Activated CD4-positive, alpha-beta T cell treated with anti-CD3 and anti-CD28 coated beads, Interleukin-2, amount 10 ng/mL, durations not matched to agents 24 days and 14 days (primary cell): ENCODE measurements around the gene EIF4B. TPM values are rescaled to one million over a fixed set of nuclear protein-coding genes. Genes with fewer than 3 reads are reported as not detected.
"Not testable (repeated sequence)": the region's sequence is repeated elsewhere in the genome, so short reads cannot be mapped to it uniquely, and the experiment has no call there.

ENCODE experiments used
- DNase-seq: peaks from one replicate; pipeline ENCODE4 v3.0.0; 2022
- H3K27ac Mint-ChIP-seq: one replicate; pipeline ENCODE4 v1.8.0; 2022; ENCODE audit warnings: mild to moderate bottlenecking, mixed read lengths
- H3K27me3 Mint-ChIP-seq: one replicate; pipeline ENCODE4 v1.8.0; 2022; ENCODE audit warnings: mixed read lengths
- H3K36me3 Mint-ChIP-seq: one replicate; pipeline ENCODE4 v1.8.0; 2022; ENCODE audit warnings: low read depth, mild to moderate bottlenecking, mixed read lengths
- H3K4me1 Mint-ChIP-seq: one replicate; pipeline ENCODE4 v1.8.0; 2021; ENCODE audit warnings: mixed read lengths
- H3K4me3 Mint-ChIP-seq: one replicate; pipeline ENCODE4 v1.8.0; 2022; ENCODE audit warnings: mild to moderate bottlenecking, moderate library complexity, mixed read lengths
- H3K9me3 Mint-ChIP-seq: one replicate; pipeline ENCODE4 v1.8.0; 2021; ENCODE audit warnings: mixed read lengths
- intact Hi-C: fragments of 100-400 bp; cut with micrococcal nuclease; formaldehyde crosslinking; loops from one replicate; pipeline ENCODE4 v1.15.1; 2023
- total RNA-seq: library from RNA; stranded (reverse); gene quantifications from 2 replicates; pipeline ENCODE4 v1.2.3, GENCODE V29; 2022

Gene EIF4B
- total RNA-seq, 1 donor from 2014 or later: 500 TPM

DNA sequence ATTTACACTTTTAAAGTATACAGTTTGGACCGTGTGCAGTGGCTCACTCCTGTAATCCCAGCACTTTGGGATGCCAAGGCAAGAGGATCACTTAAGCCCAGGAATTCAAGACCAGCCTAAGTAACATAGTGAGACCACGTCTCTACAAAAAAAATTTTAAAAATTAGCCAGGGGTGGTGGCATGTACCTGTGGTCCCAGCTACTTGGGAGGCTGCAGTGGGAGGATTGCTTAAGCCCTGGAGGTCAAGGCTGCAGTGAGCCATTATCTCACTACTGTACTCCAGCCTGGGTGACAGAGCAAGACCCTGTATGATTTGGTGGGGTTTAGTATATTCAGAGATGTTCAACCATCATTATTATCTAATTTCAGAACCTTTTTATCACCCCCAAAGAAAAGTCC lies 4.7 kb downstream of the EIF4B start:
- no peak for DNase-seq
- no peak overlapping the region for H3K4me3 Mint-ChIP-seq
- no peak overlapping the region for H3K27ac Mint-ChIP-seq
- intact Hi-C loops: no loop called here
- peaks cover 2% of the 10 kb centered on the region for H3K27me3 Mint-ChIP-seq
- peaks cover 39% of the 10 kb centered on the region for H3K4me1 Mint-ChIP-seq
- peaks cover 53% of the 10 kb centered on the region for H3K36me3 Mint-ChIP-seq
- H3K9me3 Mint-ChIP-seq: no peaks in the 10 kb centered on the region

DNA sequence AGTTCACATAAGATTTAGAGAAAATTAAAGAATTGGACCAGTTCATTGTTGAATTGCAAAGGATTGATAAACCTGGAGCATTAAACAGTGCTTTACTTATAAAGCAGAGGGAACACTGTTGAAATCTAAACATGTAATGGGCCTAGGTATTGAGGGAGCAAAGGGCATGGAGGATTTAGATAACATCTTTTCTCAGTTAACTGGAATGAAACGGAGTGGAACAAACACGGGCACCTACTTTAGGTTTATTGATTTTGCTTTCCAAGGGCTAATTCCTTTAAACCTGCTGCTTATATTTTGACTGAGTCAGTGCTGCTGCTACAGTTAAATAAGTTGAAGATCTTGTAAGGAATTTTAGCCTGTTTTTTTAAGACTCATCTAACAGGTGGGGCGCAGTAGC lies 5.6 kb downstream of the EIF4B start:
- H3K4me1 Mint-ChIP-seq: peaks cover 39% of the 10 kb centered on the region
- peaks cover 52% of the 10 kb centered on the region for H3K36me3 Mint-ChIP-seq
- no peak overlapping the region for H3K4me3 Mint-ChIP-seq
- peak overlapping the region; percentile 14 for H3K27ac Mint-ChIP-seq
- DNase-seq: no peak
- H3K9me3 Mint-ChIP-seq: no peaks in the 10 kb centered on the region
- intact Hi-C loops: no loop called here
- H3K27me3 Mint-ChIP-seq: no peaks in the 10 kb centered on the region

DNA sequence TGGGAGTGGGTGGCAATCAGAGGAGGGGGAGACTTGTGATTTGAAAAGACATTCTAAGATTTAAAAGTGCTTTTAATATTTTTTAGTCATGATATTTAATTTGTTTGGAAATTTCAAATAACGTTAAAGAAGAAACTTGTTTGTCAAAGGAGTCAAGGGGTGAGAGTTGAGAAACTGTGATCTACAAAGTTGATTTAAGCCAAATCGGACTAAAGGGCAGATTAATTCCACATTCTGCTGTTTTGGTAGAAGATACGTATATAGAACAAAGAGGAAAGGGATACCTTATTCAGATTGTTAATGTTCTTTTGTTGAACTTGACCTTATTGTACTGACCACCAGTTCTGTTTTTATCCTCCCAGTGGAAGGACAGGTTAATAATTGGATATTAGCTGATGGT lies 6.7 kb downstream of the EIF4B start:
- DNase-seq: no peak
- Mint-ChIP-seq H3K9me3 (no peaks in the 10 kb centered on the region), H3K27ac (no peak overlapping the region), H3K4me3 (no peak overlapping the region), H3K36me3 (peaks cover 55% of the 10 kb centered on the region), H3K27me3 (no peaks in the 10 kb centered on the region), H3K4me1 (peaks cover 32% of the 10 kb centered on the region)
- intact Hi-C loops: no loop called here

DNA sequence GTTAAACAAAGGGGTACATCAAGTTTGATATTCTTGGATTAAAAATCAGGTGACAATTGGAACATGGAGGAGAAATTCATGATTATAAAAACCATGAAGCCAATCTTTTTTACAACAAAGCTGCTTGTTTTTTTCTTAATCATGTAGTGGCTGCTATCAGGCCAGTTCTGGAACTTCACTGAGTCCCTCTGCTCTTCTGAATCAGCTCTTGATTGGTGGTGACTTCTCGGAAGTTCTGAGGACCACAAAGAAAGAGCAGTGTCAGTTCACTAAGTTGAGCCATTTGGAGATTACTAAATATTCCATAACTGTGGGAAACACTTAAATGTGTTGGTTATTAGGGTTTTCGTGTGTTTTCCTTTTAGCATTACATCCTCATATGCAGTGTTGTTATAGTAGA lies 8.5 kb downstream of the EIF4B start:
- Mint-ChIP-seq H3K4me3 (no peak overlapping the region), H3K27ac (peak overlapping the region; percentile 41), H3K36me3 (peaks cover 58% of the 10 kb centered on the region), H3K4me1 (peaks cover 26% of the 10 kb centered on the region), H3K9me3 (no peaks in the 10 kb centered on the region), H3K27me3 (no peaks in the 10 kb centered on the region)
- DNase-seq: no peak
- intact Hi-C loops: no loop called here

DNA sequence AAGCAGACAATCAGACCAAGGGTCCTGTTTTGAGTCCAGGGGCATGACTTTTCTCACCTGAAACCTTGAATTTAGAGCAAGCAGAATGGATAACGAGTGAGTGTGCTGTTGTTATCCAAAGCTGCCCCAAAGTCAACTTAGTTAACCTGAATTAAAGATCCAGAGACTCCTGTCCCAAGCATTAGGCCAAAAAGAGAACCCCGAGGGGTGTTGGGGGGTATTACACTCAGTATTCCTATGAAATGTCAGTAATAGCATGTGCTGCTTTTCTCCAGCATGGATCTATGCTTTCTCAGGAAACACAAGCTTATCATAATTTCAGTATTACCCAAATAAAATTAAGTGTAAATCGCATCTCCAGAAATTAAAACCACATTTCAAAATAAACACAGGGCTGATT lies 19.0 kb downstream of the EIF4B start:
- Mint-ChIP-seq H3K4me1 (peaks cover 8% of the 10 kb centered on the region), H3K4me3 (no peak overlapping the region), H3K27ac (peak overlapping the region; percentile 37), H3K9me3 (no peaks in the 10 kb centered on the region), H3K27me3 (no peaks in the 10 kb centered on the region), H3K36me3 (peaks cover 69% of the 10 kb centered on the region)
- no peak for DNase-seq
- intact Hi-C loops: no loop called here

DNA sequence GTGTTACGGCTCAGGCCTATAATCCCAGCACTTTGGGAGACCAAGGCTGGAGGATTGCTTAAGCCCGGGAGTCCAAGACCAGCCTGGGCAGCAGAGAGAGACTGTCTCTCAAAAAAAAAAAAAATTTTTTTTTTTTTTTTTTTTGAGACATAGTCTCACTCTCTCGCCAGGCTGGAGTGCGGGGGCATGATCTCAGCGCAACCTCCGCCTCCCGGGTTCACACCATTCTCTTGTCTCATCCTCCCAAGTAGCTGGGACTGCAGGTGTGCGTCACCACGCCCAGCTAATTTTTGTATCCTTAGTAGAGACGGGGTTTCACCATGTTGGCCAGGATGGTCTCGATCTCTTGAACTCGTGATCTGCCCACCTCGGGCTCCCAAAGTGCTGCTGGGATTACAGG lies 20.8 kb downstream of the EIF4B start:
- intact Hi-C loops, H3K9me3 Mint-ChIP-seq, H3K27me3 Mint-ChIP-seq, DNase-seq, H3K4me1 Mint-ChIP-seq, H3K27ac Mint-ChIP-seq, H3K4me3 Mint-ChIP-seq: not testable (repeated sequence)
- peaks cover 64% of the 10 kb centered on the region for H3K36me3 Mint-ChIP-seq

DNA sequence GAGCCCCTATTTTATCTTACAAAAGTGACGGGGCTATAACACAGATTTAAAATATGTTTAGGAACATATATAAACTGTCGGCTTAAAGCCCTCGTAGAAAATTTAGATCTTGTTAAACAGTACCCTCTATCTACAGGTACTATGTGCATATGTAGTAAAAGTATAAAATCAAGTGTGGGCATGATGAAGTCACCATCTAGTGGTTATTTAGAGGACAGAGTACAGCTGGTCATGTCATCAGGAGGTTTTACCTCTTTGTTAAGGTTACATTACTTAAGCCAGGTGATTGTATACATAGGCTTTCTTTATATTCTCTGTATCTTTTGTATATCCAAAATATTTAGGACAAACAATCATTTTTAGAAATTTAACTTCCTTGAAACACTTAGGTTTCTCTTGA lies 25.4 kb downstream of the EIF4B start:
- DNase-seq: no peak
- Mint-ChIP-seq H3K4me3 (no peak overlapping the region), H3K27ac (no peak overlapping the region), H3K9me3 (no peaks in the 10 kb centered on the region), H3K4me1 (peaks cover 13% of the 10 kb centered on the region), H3K27me3 (no peaks in the 10 kb centered on the region), H3K36me3 (peaks cover 67% of the 10 kb centered on the region)
- intact Hi-C loops: no loop called here

DNA sequence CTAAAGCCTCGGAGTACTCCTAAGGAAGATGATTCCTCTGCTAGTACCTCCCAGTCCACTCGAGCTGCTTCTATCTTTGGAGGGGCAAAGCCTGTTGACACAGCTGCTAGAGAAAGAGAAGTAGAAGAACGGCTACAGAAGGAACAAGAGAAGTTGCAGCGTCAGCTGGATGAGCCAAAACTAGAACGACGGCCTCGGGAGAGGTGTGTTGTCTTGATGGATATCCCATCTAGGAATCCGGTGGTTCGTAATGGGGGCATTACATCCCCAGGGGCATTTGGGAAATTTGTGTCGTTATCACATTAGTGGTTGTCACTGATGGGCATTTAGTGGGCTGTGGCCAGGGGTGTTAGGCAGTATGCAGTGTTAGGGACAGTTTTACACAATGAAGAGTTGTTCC lies 27.6 kb downstream of the EIF4B start:
- intact Hi-C loops, H3K9me3 Mint-ChIP-seq, H3K4me3 Mint-ChIP-seq, DNase-seq, H3K27ac Mint-ChIP-seq, H3K27me3 Mint-ChIP-seq: not testable (repeated sequence)
- Mint-ChIP-seq H3K4me1 (peaks cover 29% of the 10 kb centered on the region), H3K36me3 (peaks cover 70% of the 10 kb centered on the region)

DNA sequence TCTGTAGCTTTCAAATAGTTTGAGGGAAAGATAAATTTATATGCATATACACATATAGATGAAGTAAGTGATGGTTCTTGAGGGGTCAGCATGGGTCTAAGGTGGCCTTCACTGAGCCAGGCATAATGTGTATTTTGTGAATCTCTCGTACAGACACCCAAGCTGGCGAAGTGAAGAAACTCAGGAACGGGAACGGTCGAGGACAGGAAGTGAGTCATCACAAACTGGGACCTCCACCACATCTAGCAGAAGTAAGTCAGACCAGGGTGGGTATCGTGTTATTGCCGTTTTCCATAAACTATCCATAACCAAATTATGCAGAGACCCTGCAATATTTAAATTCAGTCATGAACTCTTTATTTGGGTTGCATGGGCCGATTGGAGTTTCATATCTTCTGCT lies 28.2 kb downstream of the EIF4B start:
- Mint-ChIP-seq H3K9me3 (no peaks in the 10 kb centered on the region), H3K36me3 (peaks cover 74% of the 10 kb centered on the region), H3K4me1 (peaks cover 33% of the 10 kb centered on the region), H3K27ac (no peak overlapping the region), H3K27me3 (no peaks in the 10 kb centered on the region), H3K4me3 (no peak overlapping the region)
- intact Hi-C loops: no loop called here
- no peak for DNase-seq

DNA sequence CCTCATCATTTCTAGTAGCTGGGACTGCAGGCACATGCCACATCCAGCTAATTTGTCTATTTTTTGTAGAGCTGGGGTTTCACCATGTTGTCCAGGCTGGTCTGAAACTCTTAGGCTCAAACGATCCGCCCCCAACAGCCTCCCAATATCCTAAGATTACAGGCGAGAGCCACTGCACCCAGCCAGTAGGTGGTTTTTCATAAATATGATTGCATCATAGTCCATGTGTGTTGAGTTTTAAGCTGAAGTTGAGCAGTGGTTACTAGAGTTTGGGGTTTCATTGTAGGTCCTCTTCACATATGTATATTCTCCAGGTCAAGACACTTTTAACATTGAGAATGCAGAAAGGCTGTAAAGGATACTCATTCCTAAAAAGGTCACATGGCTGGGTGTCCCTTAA lies 30.5 kb downstream of the EIF4B start:
- no peak for DNase-seq
- H3K27me3 Mint-ChIP-seq: no peaks in the 10 kb centered on the region
- intact Hi-C loops: no loop called here
- no peak overlapping the region for H3K4me3 Mint-ChIP-seq
- peaks cover 36% of the 10 kb centered on the region for H3K4me1 Mint-ChIP-seq
- H3K9me3 Mint-ChIP-seq: no peaks in the 10 kb centered on the region
- peaks cover 76% of the 10 kb centered on the region for H3K36me3 Mint-ChIP-seq
- H3K27ac Mint-ChIP-seq: no peak overlapping the region

DNA sequence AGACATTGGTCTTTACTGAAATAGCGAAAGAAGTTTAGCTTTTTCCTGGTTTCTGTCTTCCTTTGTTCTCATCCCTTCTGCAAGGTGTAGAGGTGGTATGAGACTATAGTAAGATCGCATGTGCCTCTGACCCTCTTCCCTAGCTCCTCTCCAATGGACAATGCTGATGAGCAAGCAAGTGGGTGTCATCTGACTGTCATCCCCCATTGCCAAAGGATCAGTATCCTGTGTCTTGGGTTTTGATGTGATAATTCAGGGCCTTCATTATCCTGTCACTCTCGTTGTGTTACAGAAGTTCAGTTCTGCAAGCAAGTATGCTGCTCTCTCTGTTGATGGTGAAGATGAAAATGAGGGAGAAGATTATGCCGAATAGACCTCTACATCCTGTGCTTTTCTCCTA lies 33.6 kb downstream of the EIF4B start:
- H3K27ac Mint-ChIP-seq: no peak overlapping the region
- DNase-seq: no peak
- no peaks in the 10 kb centered on the region for H3K27me3 Mint-ChIP-seq
- H3K9me3 Mint-ChIP-seq: no peaks in the 10 kb centered on the region
- intact Hi-C loops: no loop called here
- H3K36me3 Mint-ChIP-seq: peaks cover 65% of the 10 kb centered on the region
- no peak overlapping the region for H3K4me3 Mint-ChIP-seq
- H3K4me1 Mint-ChIP-seq: peaks cover 29% of the 10 kb centered on the region

DNA sequence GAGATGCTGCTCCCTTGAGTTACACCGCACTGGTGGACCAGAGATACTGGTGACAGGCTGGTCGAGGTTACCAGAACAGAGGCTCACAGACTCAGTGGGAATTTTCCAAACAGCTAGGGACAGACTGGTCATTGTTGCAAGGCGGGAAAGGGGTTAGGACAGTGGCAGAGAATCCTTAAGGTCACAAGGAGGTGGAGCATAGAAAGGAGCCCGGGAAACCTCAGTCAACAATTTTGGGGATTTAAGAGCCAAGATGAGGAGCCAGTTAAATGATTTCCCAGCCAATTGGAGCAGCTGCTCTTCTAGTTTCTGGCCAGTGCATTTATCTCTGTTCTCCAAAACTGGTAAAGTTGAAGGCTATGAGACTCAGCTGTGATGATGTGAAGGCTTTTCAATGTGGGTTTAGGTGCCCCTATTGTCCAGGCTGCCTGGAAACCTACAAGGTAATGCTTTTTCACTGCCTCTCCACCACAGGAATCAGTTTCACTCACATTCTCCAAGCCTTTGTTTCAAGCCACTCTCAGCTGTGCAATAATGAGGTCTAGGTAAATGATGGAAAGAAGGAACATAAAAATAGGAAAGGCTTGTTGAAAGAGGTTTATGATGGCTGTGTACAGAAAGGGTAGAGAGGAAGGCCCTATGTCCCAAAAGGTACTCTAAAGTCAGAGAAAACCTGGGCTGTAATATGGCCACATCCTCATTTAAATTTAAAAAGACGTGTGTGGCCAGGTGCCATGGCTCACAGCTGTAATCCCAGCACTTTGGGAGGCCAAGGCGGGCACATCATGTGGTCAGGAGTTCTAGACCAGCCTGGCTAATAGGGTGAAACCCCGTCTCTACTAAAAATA lies 36.6 kb downstream of the EIF4B start:
- DNase-seq: no peak
- Mint-ChIP-seq H3K4me3 (no peak overlapping the region), H3K27me3 (no peaks in the 10 kb centered on the region), H3K36me3 (peaks cover 40% of the 10 kb centered on the region), H3K9me3 (no peaks in the 10 kb centered on the region), H3K27ac (peak overlapping the region; percentile 34), H3K4me1 (peaks cover 33% of the 10 kb centered on the region)
- intact Hi-C loops: no loop called here

DNA sequence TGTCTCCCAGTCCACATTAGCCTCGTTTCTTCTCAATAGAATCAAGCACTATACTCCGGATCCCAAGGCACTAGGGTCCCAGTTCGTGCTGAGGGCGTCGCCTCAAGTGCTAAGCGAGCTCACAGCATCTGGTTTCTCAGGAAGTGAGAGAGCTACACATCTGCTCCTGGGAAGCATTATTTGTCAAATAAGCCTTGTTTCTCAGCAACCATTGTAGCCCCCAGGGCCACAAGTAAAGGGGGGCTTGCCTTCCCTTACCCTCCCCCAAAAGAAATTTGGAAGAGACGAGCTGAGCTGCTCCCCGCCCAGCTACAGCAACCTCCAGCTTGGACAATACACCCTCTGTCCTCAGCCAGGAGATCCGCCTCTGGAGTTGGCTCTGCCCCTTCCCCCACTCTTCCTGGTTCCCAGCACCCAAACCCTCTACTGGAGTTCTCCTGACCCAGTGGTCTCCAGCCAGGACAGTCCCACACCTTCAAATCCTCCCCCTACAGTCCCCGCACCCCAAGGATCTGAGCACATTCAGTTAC lies 37.9 kb downstream of the EIF4B start:
- Mint-ChIP-seq H3K4me3 (no peak overlapping the region), H3K4me1 (peaks cover 29% of the 10 kb centered on the region), H3K27me3 (no peaks in the 10 kb centered on the region), H3K9me3 (no peaks in the 10 kb centered on the region), H3K27ac (no peak overlapping the region), H3K36me3 (peaks cover 28% of the 10 kb centered on the region)
- DNase-seq: no peak
- intact Hi-C loops: no loop called here

DNA sequence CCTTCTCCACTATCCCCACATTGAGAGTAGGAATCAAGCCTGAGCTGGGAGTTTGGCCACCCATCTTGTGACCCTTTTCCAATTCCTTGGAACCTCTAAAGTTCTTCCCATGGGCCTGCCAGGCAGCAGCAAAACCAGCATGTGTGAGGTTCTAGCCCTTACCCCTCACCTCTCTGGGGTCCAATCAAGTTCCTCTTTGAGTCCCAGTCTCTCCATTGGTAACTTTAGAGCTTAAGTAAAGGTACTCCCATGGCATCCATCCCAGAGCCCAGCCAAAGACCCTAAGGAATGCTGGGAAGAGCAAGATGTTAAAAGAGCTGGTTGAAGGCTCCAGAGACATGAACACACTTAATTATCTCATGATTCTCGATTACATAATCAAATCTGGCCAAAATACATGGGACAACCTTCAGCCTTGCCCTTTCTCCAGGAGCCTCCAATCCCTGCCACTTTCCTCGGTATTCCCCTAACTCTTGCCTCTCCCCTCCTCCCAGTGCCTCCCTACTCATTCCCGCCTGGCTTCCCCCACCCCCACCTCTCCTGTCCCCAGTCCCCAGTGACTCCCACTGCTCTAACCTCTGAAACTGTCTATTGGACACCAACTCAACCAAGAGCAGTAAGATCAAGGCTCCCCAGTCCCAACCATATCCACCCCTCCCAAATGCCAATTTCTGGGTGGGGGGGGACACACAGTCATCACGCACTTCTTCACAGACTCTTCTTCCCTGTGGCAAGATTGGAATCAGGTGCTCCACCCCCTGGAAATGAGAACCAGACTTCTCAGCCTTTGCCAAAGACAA lies 38.8 kb downstream of the EIF4B start:
- DNase-seq: no peak
- Mint-ChIP-seq H3K27me3 (no peaks in the 10 kb centered on the region), H3K27ac (peak overlapping the region; percentile 35), H3K36me3 (peaks cover 20% of the 10 kb centered on the region), H3K9me3 (no peaks in the 10 kb centered on the region), H3K4me3 (peak overlapping the region; percentile 90), H3K4me1 (peaks cover 29% of the 10 kb centered on the region)
- intact Hi-C loops: no loop called here
